Dedifferentiated amniotic fluid mesenchymal stem cell (primary cell): ENCODE results near the gene CFAP52.
A peak's percentile ranks its signal among the peaks of the same experiment; 100 is the strongest.
"Not testable (repeated sequence)": the region's sequence is repeated elsewhere in the genome, so short reads cannot be mapped to it uniquely, and the experiment has no call there.

ENCODE experiments used
- DNase-seq: peaks from one replicate; pipeline ENCODE4 v3.0.0-alpha.2; 2016; ENCODE audit errors: extremely low spot score

The CFAP52 gene

DNA sequence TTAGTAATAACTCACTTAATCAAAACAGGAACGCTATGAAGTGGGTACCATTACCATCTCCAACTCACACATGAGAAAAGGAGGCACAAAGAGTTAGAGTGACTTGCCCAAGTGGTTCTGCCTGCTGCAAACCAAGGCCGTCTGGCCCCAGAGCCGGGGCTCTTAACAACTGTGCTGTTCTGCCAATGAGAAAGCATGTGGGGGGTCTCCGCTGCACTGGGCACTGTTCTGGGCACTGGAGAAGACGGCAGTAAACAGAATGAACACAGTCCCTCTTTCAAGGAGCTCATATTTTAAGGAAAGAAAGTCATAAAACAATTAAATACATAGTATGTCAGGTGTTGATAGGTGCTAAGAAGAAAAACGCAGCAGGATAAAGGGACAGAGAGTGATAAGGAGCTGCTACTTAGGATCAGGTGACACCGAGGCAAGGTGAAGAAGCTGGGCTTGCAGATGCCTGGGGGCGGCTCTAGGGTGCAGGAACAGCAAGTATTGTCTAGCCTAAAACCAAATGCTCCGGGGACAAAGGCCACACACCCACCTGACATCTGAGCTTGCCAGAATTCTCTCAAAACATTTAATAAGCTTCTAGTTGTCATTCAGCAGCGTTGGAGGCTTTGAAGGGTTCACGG, 7.4 kb upstream of the CFAP52 start:
- no peak for DNase-seq

DNA sequence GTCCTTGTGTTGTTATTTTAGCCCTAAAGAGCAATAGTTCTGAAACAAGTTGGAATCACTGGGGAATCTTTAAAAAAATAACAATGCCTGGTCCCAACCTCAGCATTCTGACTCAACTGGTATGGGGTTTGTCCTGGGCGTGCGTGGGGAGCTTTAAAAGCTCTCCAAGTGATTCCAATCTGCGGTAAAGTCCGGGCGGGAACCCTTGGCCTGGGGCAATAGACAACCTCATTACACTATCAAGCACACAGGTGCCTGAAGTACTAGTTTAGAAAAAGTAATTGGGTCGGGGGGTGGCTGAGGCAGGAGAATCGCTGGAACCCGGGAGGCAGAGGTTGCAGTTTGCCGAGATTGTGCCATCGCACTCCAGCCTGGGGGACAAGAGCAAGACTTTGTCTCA, 5.2 kb upstream of the CFAP52 start:
- DNase-seq, result no peak

DNA sequence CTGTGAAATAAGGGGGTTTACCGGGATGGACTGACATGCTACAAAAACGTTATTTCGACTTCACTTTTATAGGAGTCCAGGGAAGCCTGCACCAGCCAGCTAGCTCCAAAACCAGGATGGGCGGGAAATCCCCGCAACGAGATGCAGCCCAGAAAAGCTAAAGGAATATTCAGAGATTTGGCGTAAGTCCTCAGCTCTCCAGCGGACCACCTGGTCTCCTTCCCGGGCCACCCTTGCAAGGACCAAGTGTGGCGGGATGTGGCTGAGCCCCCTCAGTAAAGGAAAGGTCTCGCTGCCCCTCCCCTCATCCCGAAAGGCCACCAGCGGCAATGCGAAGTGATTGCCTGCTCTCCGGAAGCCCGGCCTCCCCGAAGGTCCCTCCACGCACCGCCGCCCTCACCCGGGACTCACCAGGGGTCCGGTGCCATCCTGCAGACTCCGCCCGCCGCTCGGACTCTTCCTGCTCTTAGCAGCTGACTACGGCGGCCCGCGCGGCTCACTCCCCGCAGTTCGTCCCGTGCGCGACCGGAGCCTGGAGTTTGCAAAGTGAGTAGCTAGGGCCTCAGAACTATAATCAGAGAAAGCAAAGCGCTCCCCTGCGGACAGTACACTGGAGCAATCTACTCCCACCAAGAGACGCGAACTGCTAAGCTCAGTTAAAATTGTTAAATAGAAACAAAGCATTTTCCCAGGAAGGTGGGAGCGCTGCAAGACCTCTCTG, 901 bp upstream of the CFAP52 start, which contains the start of gene STX8:
Gene STX8 (minus strand): TSS at position 440 of the 721 bp plus-strand sequence. CDS start 12 bp downstream, at position 428.
- peak; percentile 77 for DNase-seq

DNA sequence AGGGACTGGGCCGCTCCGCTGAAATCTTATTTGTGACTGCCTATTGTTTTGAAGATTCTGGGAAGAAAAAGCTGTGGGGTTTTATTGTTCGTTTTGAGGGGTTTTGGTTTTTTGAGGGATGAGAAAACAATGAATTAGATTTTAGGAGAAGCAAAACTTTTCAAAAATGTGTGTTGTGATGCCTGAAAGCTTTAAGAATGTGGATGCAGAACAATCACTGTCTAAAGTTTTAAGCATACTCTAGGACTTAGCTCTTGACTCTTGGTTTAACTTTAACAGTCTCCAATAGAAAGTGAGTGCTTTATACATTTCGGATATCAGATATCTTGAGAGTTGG, 899 bp downstream of the CFAP52 start:
- DNase-seq, result no peak

DNA sequence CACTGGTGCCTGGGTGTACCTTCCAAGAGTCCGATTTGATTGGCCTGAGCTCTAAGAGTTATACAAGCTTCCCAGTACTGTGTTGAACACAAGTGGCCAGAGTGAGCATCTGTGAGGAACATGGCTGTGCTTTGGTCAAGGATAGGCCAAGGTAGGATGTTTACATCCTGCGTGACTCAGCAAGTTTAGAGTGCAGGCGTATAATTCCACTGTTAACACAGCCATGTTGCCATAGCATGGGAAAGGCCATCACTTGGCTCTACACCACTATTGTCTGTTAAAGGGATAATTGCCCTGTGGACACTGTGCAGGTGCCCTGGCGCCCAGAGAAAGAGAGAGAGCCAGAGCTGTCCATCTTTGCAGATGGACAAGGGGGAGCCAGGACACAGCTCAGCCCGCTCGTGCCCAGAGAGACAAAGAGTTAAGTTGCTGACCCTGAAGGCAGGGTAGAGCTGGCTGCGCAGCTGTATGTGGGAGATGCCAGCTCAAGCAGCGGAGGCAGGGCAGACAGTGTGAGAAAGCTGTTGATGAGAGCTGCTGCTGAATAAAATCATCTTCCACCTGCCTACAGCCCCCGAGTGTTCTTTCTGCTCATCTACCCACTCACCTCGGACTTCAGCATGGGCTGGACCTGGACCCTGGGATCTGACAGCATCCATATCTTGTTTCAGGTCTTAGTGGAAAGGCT, 11.7 kb downstream of the CFAP52 start:
- DNase-seq, result no peak

DNA sequence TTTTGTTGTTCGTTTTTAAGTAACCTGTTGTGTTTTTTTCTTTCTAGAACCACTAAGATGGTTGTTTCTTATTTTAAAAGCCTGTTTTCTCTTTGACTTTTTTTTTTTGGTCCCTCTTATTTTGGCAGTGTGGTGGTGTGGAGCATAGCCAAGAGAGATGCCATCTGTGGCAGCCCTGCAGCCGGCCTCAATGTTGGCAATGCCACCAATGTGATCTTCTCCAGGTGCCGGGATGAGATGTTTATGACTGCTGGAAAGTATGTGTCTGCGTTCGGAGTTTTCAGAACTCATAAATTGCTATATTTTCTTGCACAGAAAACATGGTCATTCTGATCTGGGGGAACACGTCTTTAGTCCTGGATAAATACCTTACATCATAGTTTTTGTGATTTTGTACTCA, 17.6 kb downstream of the CFAP52 start:
- no peak for DNase-seq

DNA sequence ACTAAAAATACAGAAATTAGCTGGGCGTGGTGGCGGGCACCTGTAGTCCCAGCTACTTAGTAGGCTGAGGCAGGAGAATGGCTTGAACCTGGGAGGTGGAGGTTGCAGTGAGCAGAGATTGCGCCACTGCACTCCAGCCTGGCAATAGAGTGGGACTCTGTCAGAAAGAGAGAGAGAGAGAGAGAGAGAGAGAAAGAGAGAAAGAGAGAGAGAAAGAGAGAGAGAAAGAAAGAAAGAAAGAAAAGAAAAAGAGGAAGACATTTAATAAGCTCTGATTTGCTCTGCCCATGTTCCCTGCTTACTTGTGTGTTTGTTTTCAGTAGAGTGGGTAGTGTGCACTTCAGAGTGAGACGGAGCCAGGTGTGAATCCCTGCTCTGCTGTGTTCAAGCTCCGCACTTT, 21.2 kb downstream of the CFAP52 start:
- DNase-seq, result not testable (repeated sequence)

DNA sequence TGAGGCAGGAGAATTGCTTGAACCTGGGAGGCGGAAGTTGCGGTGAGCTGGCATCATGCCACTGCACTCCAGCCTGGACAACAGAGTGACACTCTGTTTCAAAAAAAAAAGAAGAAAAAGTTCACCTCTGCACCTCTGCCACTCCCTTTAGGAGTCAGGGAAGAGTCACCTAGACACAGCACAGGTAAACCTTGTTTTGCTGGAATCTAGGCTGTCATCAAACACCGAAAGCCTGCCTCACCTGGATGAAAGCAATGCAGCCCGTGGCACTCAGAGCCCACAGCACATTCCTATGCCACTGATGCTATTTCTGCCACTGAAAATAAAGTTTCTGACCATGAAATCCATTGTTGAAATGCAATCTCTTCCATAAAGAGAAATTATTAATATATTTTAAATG, 22.2 kb downstream of the CFAP52 start:
- DNase-seq, result no peak

DNA sequence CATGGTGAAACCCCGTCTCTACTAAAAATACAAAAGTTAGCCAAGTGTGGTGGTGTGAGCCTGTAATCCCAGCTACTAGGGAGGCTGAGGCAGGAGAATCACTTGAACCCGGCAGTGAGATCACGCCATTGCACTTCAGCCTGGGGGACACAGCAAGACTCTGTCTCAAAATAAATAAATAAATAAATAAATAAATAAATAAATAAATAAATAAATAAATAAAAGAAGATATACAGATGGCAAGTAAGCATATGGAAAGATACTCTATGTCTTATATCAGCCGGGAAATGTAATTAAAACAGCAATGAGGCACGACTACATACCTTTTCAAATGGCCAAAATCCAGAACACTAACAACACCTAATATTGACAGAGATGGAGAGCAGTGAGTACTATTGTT, 28.1 kb downstream of the CFAP52 start:
- not testable (repeated sequence) for DNase-seq

DNA sequence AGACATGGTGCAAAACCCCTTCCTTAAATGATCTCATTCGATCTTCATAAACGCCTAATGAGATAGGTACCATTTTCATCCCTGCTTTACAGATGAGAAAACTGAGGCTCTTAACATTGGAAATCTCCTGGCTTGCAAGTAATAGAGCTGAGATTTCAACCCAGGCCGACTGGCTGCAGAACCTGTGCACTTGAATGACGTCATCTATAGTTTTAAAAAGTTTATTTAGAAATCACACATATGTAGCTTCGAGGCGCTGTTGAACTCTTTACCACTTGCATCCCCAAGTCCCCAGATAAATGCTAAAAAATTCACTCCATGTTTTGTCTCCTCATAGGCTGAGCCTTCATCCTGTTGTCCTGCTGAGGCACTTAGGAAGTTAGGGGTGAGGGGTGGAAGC, 30.0 kb downstream of the CFAP52 start:
- no peak for DNase-seq

- DNase-seq, result not testable (repeated sequence)
These were observed 30.6 kb downstream of the CFAP52 start for GRCh38 chr17:9607058-9607457.

GRCh38 chr17:9611557-9611956, 35.1 kb downstream of the CFAP52 start:
- DNase-seq, result no peak

- DNase-seq, result no peak
These were observed 35.6 kb downstream of the CFAP52 start for GRCh38 chr17:9612006-9612405.

GRCh38 chr17:9615486-9615885, 39.0 kb downstream of the CFAP52 start:
- no peak for DNase-seq

GRCh38 chr17:9622961-9623360, 46.5 kb downstream of the CFAP52 start:
- no peak for DNase-seq

DNA sequence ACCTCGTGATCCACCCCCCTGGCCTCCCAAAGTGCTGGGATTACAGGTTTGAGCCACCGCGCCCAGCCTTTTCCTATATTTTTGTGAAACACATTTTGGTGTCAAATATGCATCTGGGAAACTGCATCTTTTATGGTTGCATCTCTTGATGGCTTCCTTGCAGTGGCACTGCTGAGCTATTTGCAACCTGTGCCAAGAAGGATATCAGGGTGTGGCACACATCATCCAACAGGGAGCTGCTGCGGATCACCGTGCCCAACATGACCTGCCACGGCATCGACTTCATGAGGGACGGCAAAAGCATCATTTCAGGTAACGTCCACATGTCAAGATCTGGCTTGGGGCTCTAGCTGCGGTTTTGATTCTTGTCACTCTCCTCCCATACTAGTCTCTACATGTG, 52.1 kb downstream of the CFAP52 start:
- no peak for DNase-seq

DNA sequence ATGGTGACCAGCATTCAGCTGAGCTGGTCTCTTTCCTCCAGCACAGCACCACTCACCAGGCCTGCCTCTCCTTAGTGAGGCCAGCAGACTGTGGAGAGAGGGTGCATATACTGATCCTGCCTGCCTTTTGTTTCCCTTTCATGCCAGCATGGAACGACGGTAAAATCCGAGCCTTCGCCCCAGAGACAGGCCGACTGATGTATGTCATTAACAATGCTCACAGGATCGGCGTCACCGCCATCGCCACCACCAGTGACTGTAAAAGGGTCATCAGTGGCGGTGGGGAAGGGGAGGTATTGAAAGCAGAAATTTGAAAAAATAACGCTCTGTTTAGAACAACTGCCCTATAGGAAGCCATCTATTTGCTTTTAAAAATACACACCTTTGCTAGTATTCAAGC, 56.3 kb downstream of the CFAP52 start:
- no peak for DNase-seq

DNA sequence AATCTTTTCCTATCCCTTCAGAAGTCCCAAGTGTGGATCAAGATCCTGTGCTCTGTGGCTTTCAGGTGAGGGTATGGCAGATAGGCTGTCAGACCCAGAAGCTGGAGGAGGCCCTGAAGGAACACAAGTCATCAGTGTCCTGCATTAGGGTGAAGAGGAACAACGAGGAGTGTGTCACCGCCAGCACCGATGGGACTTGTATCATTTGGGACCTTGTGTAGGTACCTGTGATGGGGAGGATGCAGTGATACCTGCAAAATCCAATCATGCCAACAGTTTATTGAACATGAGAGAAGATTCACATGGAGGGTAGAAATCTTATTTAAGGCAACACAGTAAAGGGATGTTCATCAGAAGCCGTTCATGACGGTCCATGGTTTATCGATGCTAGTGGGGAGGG, 58.9 kb downstream of the CFAP52 start:
- DNase-seq, result no peak

- DNase-seq, result no peak
These were observed 60.1 kb downstream of the CFAP52 start for GRCh38 chr17:9636501-9636900.

DNA sequence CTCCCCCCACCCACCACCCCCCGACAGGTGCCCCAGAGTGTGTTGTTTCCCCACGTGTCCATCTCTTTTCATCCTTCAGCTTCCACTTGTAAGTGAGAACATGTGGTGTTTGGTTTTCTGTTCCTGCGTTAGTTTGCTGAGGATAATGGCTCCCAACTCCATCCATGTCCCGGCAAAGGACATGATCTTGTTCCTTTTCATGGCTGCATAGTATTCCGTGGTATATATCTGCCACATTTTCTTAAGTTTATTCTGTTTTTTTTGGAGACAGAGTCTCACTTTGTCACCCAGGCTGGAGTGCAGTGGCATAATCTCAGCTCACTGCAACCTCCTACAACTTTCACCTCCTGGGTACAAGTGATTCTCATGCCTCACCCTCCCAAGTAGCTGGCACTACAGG, 63.9 kb downstream of the CFAP52 start:
- DNase-seq, result not testable (repeated sequence)

DNA sequence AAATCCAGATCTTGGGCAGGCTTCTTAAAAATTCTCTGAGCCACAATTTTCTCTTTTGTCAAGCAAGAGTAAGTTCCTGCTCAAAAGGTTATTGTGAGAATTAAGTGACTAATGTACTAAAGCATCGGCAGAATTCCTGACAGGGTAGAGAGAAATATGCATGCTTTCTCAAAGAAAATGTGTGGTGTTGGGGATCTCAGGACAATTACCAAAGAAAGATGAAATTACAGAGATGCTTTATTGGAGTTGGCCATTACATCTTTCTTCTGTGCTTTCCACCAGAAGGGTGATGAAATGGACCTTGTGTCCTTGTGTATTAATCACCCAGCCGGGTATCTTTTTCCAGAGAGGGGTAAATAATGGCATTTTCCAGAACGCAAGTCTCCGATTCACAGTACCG, 67.2 kb downstream of the CFAP52 start:
- DNase-seq, result no peak

GRCh38 chr17:9644910-9645751, 68.7 kb downstream of the CFAP52 start, which contains the start of gene USP43:
USP43 (plus strand) TSS chr17:9645517; CDS start chr17:9645633, 116 bp downstream.
- DNase-seq, result no peak
